ENCODE data around the gene IFFO2. TPM values are rescaled to one million over a fixed set of nuclear protein-coding genes. Genes with fewer than 3 reads are reported as not detected.

The IFFO2 gene
- total and polyA plus RNA-seq, 2 donors (not counting 3 experiments of a cell fraction or from before 2014, with no cell fraction given) = 31.1 to 31.3 TPM

DNA sequence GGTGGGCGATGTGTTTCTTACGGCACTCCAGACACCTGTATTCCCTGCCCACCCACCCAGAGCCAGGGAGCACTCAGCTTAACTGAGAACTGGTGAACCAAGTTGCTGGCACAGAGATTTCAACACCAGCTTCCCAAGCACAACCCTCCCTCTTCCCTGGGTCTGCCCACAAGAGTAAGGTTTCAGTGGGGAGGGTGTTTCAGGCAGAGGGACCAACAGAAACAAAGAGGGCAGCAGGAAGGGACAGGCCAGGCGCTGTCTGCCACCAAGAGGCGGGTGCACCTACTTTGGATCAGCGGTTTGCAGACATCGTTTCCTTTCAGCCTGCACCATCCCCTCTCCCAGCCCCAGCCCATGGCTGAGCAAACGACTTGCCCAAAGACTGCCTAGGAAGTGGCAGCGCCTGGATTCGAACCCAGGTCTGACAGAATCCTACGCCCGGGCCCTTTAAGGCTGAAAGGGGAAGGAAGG is 32.2 kb downstream of the IFFO2 start:
- DNase-seq (ENCODE audit: low read depth, low spot score) (peak; percentile 24), FAIRE-seq (no peak)
- peaks cover 66% of the 10 kb centered on the region for H3K4me1 ChIP-seq (ENCODE audit: control insufficient read depth, extremely low read depth, insufficient read depth, low read length)
- ChIA-PET POLR2A (interaction anchor here (1.5 kb wide), 1 partner anchor 11 kb away, joined by 7 read pairs; no protein-coding TSS in a partner anchor), CTCF (interaction anchor here (0.5 to 8.4 kb wide), 12 partner anchors 10 to 993 kb away, joined by 3 to 135 read pairs (median 4); partner anchors contain the start of genes ALDH4A1 and IFFO2)
- intact Hi-C loops (cut with micrococcal nuclease) = no loop called here
- TF ChIP-seq POLR2A (IDR thresholded peaks at IDR 0.05; ENCODE audit: low read depth, low read length) = no peak
- no peak for TF ChIP-seq MYC (IDR thresholded peaks at IDR 0.05; ENCODE audit: low read depth, low read length)
- no peak for TF ChIP-seq POLR2AphosphoS5 (IDR thresholded peaks at IDR 0.05; ENCODE audit: insufficient read depth, low read depth, low read length)
- TF ChIP-seq JUN (IDR thresholded peaks at IDR 0.05; ENCODE audit: borderline replicate concordance, insufficient read depth, insufficient read length, low read depth) = no peak
- no peak for TF ChIP-seq EZH2 (IDR thresholded peaks at IDR 0.05; ENCODE audit: borderline replicate concordance, low read depth, low read length, severe bottlenecking)
- TF ChIP-seq MAX (IDR thresholded peaks at IDR 0.05; ENCODE audit: insufficient read depth, insufficient read length) = no peak
- no peak for TF ChIP-seq FOS (IDR thresholded peaks at IDR 0.05; ENCODE audit: borderline replicate concordance, insufficient read depth, low read length)
- TF ChIP-seq GATA2 (IDR thresholded peaks at IDR 0.05; ENCODE audit: insufficient read depth, insufficient read length, low read depth, low read length) = no peak
- TF ChIP-seq, protein P1, sequence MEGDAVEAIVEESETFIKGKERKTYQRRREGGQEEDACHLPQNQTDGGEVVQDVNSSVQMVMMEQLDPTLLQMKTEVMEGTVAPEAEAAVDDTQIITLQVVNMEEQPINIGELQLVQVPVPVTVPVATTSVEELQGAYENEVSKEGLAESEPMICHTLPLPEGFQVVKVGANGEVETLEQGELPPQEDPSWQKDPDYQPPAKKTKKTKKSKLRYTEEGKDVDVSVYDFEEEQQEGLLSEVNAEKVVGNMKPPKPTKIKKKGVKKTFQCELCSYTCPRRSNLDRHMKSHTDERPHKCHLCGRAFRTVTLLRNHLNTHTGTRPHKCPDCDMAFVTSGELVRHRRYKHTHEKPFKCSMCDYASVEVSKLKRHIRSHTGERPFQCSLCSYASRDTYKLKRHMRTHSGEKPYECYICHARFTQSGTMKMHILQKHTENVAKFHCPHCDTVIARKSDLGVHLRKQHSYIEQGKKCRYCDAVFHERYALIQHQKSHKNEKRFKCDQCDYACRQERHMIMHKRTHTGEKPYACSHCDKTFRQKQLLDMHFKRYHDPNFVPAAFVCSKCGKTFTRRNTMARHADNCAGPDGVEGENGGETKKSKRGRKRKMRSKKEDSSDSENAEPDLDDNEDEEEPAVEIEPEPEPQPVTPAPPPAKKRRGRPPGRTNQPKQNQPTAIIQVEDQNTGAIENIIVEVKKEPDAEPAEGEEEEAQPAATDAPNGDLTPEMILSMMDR (IDR thresholded peaks at IDR 0.05; ENCODE audit: extremely low read depth in 1 of 2, insufficient read depth in 1 of 2, low read depth in 1 of 2, low read length in 2 of 2) = no peak
- H2AFZ ChIP-seq (ENCODE audit: low read depth, low read length) = no peak overlapping the region
- no peaks in the 10 kb centered on the region for H3K9me1 ChIP-seq (replicated peaks; ENCODE audit: control insufficient read depth, extremely low read depth, insufficient read depth, low read length)
- no peaks in the 10 kb centered on the region for H3K9me3 ChIP-seq (replicated peaks; ENCODE audit: control insufficient read depth, insufficient read depth, low read length)
- BruUV-seq (replicated peaks) = no TSS peak
- H4K20me1 ChIP-seq (replicated peaks; ENCODE audit: control insufficient read depth, extremely low read depth, insufficient read depth, low read length) = no peaks in the 10 kb centered on the region
- peak overlapping the region; percentile 75 for H3K27ac ChIP-seq (ENCODE audit: insufficient read depth, low read depth, low read length)
- H3K4me3 ChIP-seq (replicated peaks in 1 of 3; ENCODE audit: insufficient read depth in 1 of 3, low read depth in 1 of 3, low read length in 3 of 3) = no peak overlapping the region
- H3K27me3 ChIP-seq (ENCODE audit: control insufficient read depth in 2 of 2, insufficient read depth in 2 of 2, low read length in 2 of 2) = no peaks in the 10 kb centered on the region
- H3K79me2 ChIP-seq (ENCODE audit: control insufficient read depth, insufficient read depth, low read length) = peaks cover 56% of the 10 kb centered on the region
- no peak overlapping the region for H3K9ac ChIP-seq (replicated peaks; ENCODE audit: extremely low read depth, insufficient read depth, low read length)
- dilution Hi-C loops (cut with MboI; ENCODE audit: extremely low pct_ligation_motif_present, low sequenced_read_pairs) = no loop called here
- H3K36me3 ChIP-seq (ENCODE audit: control insufficient read depth in 2 of 2, extremely low read depth in 1 of 2, insufficient read depth in 2 of 2, low read length in 2 of 2) = peaks cover 0 to 4% of the 10 kb centered on the region in 2 experiments
- no peak overlapping the region for H3K4me2 ChIP-seq (ENCODE audit: insufficient read depth, low read length)
